B cell (primary cell): ENCODE results near the gene PLEK2.

Experiments
- EZH2 ChIP-seq: IDR thresholded peaks from 2 replicates; pipeline ENCODE4 v1.6.1; 2012; ENCODE audit warnings: borderline replicate concordance, low read depth, mild to moderate bottlenecking, moderate library complexity, low read length; ENCODE audit not compliant: insufficient read depth, poor library complexity, severe bottlenecking
- TF ChIP-seq, protein P1 (sequence below): fragments of 200-600 bp; IDR thresholded peaks from one replicate; pipeline ENCODE4 v1.8.0; 2022; ENCODE audit warnings: antibody characterized with exemption, mild to moderate bottlenecking

DNA sequence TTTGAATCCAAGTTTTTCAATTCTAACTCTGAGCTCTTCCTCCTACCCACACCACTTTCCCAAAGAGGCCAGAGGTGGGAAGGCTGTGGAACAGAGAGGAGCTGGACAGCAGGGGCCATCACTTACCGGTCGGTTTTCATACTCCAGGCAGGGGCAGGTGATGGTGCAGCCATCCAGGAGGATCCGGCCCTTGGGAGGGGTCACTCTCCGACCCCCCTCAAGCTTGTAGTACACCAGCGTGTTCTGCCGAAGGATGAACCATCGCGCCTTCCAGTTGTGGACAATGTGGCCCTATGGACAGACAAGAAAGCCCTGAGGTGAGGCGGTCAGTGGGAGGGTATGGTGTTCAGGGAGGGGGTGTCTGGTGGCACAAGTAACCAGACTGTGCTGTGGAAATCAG is 14.4 kb downstream of the PLEK2 start:
- TF ChIP-seq, protein P1, sequence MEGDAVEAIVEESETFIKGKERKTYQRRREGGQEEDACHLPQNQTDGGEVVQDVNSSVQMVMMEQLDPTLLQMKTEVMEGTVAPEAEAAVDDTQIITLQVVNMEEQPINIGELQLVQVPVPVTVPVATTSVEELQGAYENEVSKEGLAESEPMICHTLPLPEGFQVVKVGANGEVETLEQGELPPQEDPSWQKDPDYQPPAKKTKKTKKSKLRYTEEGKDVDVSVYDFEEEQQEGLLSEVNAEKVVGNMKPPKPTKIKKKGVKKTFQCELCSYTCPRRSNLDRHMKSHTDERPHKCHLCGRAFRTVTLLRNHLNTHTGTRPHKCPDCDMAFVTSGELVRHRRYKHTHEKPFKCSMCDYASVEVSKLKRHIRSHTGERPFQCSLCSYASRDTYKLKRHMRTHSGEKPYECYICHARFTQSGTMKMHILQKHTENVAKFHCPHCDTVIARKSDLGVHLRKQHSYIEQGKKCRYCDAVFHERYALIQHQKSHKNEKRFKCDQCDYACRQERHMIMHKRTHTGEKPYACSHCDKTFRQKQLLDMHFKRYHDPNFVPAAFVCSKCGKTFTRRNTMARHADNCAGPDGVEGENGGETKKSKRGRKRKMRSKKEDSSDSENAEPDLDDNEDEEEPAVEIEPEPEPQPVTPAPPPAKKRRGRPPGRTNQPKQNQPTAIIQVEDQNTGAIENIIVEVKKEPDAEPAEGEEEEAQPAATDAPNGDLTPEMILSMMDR, result no peak
- no peak for TF ChIP-seq EZH2
